Measurements from ENCODE around the gene CES1.
A peak's percentile ranks its signal among the peaks of the same experiment; 100 is the strongest.
"Not testable (repeated sequence)": the region's sequence is repeated elsewhere in the genome, so short reads cannot be mapped to it uniquely, and the experiment has no call there.

CES1 gene

GRCh38 chr16:55839115-55839514 is 6.2 kb upstream of the CES1 start:
- H3K9me3 ChIP-seq (ENCODE audit: severe bottlenecking) = no peaks in the 10 kb centered on the region
- no peak for TF ChIP-seq CTCF (IDR thresholded peaks at IDR 0.05; ENCODE audit: low read depth, low read length)
- no peaks in the 10 kb centered on the region for H3K36me3 ChIP-seq
- no peaks in the 10 kb centered on the region for H3K27me3 ChIP-seq (ENCODE audit: insufficient read depth, low read depth, severe bottlenecking)
- H3K27ac ChIP-seq = no peak overlapping the region
- no peak overlapping the region for H3K4me3 ChIP-seq (ENCODE audit: low read depth, low read length)
- no peak for DNase-seq

DNA sequence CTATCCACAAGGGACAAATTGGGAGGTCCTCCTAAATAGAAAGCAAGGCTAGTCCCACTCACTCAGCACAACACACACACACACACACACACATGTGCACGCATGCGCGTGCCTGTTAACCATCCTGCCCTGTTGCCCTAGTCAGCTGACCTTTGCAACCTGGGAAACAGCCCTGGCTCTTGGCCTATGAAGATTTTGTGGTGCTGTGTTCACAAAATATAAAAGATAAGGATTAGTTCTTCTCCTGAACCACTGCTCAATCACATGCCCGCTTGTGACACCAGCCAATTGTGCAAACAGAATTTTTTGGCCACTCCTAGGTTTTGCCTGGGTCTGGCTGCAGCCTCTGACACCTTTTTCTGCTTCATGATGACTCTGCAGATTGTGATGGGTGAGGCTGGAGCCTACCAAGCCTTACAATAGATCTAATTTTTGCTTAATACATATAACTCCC is 3.3 kb upstream of the CES1 start:
- no peak for TF ChIP-seq CTCF (IDR thresholded peaks at IDR 0.05; ENCODE audit: low read depth, low read length)
- Histone ChIP-seq H3K4me3 (ENCODE audit: low read depth, low read length) (no peak overlapping the region), H3K9me3 (ENCODE audit: severe bottlenecking) (no peaks in the 10 kb centered on the region), H3K36me3 (no peaks in the 10 kb centered on the region), H3K27ac (no peak overlapping the region), H3K27me3 (ENCODE audit: insufficient read depth, low read depth, severe bottlenecking) (no peaks in the 10 kb centered on the region)
- no peak for DNase-seq

GRCh38 chr16:55835581-55835980 is 2.7 kb upstream of the CES1 start:
- no peak for DNase-seq
- Histone ChIP-seq H3K4me3 (ENCODE audit: low read depth, low read length) (no peak overlapping the region), H3K36me3 (no peaks in the 10 kb centered on the region), H3K27me3 (ENCODE audit: insufficient read depth, low read depth, severe bottlenecking) (no peaks in the 10 kb centered on the region), H3K27ac (no peak overlapping the region), H3K9me3 (ENCODE audit: severe bottlenecking) (no peaks in the 10 kb centered on the region)
- no peak for TF ChIP-seq CTCF (IDR thresholded peaks at IDR 0.05; ENCODE audit: low read depth, low read length)

- not testable (repeated sequence) for H3K27me3 ChIP-seq (ENCODE audit: insufficient read depth, low read depth, severe bottlenecking); H3K4me3 ChIP-seq (ENCODE audit: low read depth, low read length); H3K36me3 ChIP-seq; H3K27ac ChIP-seq; H3K9me3 ChIP-seq (ENCODE audit: severe bottlenecking); DNase-seq
Measured at GRCh38 chr16:55835173-55835572, 2.3 kb upstream of the CES1 start.

DNA sequence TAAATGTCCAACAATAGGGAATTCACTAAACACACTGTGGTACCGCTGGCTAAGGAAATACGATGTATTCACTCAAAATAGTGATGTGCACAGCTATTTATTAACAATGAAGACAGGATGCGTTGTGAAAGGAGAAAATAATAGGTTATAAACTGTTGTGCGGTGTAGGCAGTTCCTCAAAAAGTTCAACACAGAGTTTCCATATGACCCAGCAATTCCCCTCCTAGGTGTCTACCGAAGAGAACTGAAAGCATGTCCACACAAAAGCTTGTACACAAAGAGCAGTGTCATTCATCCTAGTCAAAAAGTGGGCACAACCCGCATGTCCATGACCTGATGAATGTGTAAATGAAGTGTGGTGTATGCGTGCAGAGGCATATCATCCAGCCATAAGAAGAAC is 1.2 kb upstream of the CES1 start:
- no peak for DNase-seq
- Histone ChIP-seq H3K9me3 (ENCODE audit: severe bottlenecking) (no peaks in the 10 kb centered on the region), H3K27me3 (ENCODE audit: insufficient read depth, low read depth, severe bottlenecking) (no peaks in the 10 kb centered on the region), H3K4me3 (ENCODE audit: low read depth, low read length) (no peak overlapping the region), H3K36me3 (no peaks in the 10 kb centered on the region), H3K27ac (no peak overlapping the region)
- no peak for TF ChIP-seq CTCF (IDR thresholded peaks at IDR 0.05; ENCODE audit: low read depth, low read length)

- H3K36me3 ChIP-seq = no peaks in the 10 kb centered on the region
- DNase-seq = no peak
- TF ChIP-seq CTCF (IDR thresholded peaks at IDR 0.05; ENCODE audit: low read depth, low read length) = no peak
- no peaks in the 10 kb centered on the region for H3K9me3 ChIP-seq (ENCODE audit: severe bottlenecking)
- H3K4me3 ChIP-seq (ENCODE audit: low read depth, low read length) = peak overlapping the region; percentile 23
- no peaks in the 10 kb centered on the region for H3K27me3 ChIP-seq (ENCODE audit: insufficient read depth, low read depth, severe bottlenecking)
- no peak overlapping the region for H3K27ac ChIP-seq
Measured at GRCh38 chr16:55832425-55832772, 497 bp downstream of the CES1 start.

Data from WERI-Rb-1 (cell line).